Activated CD4-positive, alpha-beta T cell treated with anti-CD3 and anti-CD28 coated beads for 24 hours (primary cell): ENCODE measurements around the gene C13orf42.

ENCODE experiments used
- DNase-seq, 2 donors: peaks; one replicate each; pipeline ENCODE4 v3.0.0-alpha.2; 2020; ENCODE audit warnings: low read depth in 2 of 2

Gene C13orf42

GRCh38 chr13:51033421-51034185 lies 77.5 kb downstream of the C13orf42 start:
- DNase-seq: no peak

GRCh38 chr13:51032831-51033230 lies 78.2 kb downstream of the C13orf42 start:
- DNase-seq: no peak
